ENCODE results near the gene SIN3B. TPM values are rescaled to one million over a fixed set of nuclear protein-coding genes. Genes with fewer than 3 reads are reported as not detected.
"Not testable (repeated sequence)": the region's sequence is repeated elsewhere in the genome, so short reads cannot be mapped to it uniquely, and the experiment has no call there.

SIN3B gene
- polyA plus RNA-seq, 1 of the 3 experiments (the other 2 are of a cell fraction) = 29.7 TPM

- Histone ChIP-seq H3K4me1 (ENCODE audit: control insufficient read depth in 1 of 2, insufficient read depth in 2 of 2, low read depth in 1 of 2, low read length in 1 of 2) (no peaks in the 10 kb centered on the region), H3K9ac (no peak overlapping the region), H3K79me2 (ENCODE audit: insufficient read depth) (no peaks in the 10 kb centered on the region), H4K20me1 (ENCODE audit: insufficient read depth) (no peaks in the 10 kb centered on the region), H3K4me3 (ENCODE audit: low read depth in 2 of 2, low read length in 1 of 2) (no peak overlapping the region), H3K36me3 (replicated peaks in 1 of 2; ENCODE audit: control insufficient read depth in 1 of 2, insufficient read depth in 2 of 2, low read length in 1 of 2) (no peaks in the 10 kb centered on the region), H3K9me2 (no peaks in the 10 kb centered on the region), H3K27me3 (ENCODE audit: insufficient read depth) (no peaks in the 10 kb centered on the region), H2AFZ (ENCODE audit: low read depth) (no peak overlapping the region), H3K27ac (ENCODE audit: low read depth in 2 of 2, low read length in 1 of 2) (no peak overlapping the region), H3K4me2 (no peak overlapping the region), H3K9me3 (no peaks in the 10 kb centered on the region), H3F3A (replicated peaks; ENCODE audit: insufficient read depth) (no peaks in the 10 kb centered on the region)
- 4% methylated on average over 3 of the region's 3 CpGs for WGBS (ENCODE audit: low lambda C conversion rate)
- POLR2A ChIA-PET = no interaction called here
- no peak for DNase-seq
- TF ChIP-seq IRF3 (IDR thresholded peaks at IDR 0.05; ENCODE audit: low read depth, low read length) = no peak
- CTCF ChIA-PET = no interaction called here
Measured at GRCh38 chr19:16795731-16796130, 33.5 kb upstream of the SIN3B start.

- TF ChIP-seq POLR2AphosphoS5 (IDR thresholded peaks at IDR 0.05; ENCODE audit: low read depth, low read length) (no peak), MXI1 (IDR thresholded peaks at IDR 0.05; ENCODE audit: low read depth, low read length) (no peak), NFIC (IDR thresholded peaks at IDR 0.05; ENCODE audit: borderline replicate concordance) (no peak), GABPA (IDR thresholded peaks at IDR 0.05; ENCODE audit: low read depth) (no peak), ZBTB33 (IDR thresholded peaks at IDR 0.05; ENCODE audit: borderline replicate concordance, low read depth) (no peak), TCF12 (IDR thresholded peaks at IDR 0.05) (no peak), FOXM1 (IDR thresholded peaks at IDR 0.05; ENCODE audit: low read depth) (no peak), RFX5 (IDR thresholded peaks at IDR 0.05; ENCODE audit: low read length) (no peak), TEAD4 (IDR thresholded peaks at IDR 0.05; ENCODE audit: borderline replicate concordance, insufficient read depth) (no peak), EP300 (IDR thresholded peaks at IDR 0.05; ENCODE audit: borderline replicate concordance in 1 of 2, low read depth in 1 of 2, low read length in 1 of 2) (no peak), SIN3A (IDR thresholded peaks at IDR 0.05; ENCODE audit: borderline replicate concordance, low read depth, low read length) (no peak), SMC3 (IDR thresholded peaks at IDR 0.05; ENCODE audit: low read depth, low read length) (no peak), FOXJ3 (CRISPR knock-in tag; IDR thresholded peaks at IDR 0.05) (no peak), CHD2 (IDR thresholded peaks at IDR 0.05; ENCODE audit: low read length, partially characterized antibody) (no peak), MAX (IDR thresholded peaks at IDR 0.05; ENCODE audit: low read depth) (no peak), USF2 (IDR thresholded peaks at IDR 0.05; ENCODE audit: borderline replicate concordance, low read depth, low read length) (no peak), MEF2A (IDR thresholded peaks at IDR 0.05; ENCODE audit: borderline replicate concordance, low read depth) (no peak), EZH2phosphoT487 (IDR thresholded peaks at IDR 0.05; ENCODE audit: borderline replicate concordance, low read depth) (no peak), NRF1 (IDR thresholded peaks at IDR 0.05; ENCODE audit: low read depth, low read length) (no peak)
- Histone ChIP-seq H3K79me2 (ENCODE audit: insufficient read depth) (no peaks in the 10 kb centered on the region), H3K4me1 (ENCODE audit: control insufficient read depth in 1 of 2, insufficient read depth in 2 of 2, low read depth in 1 of 2, low read length in 1 of 2) (no peaks in the 10 kb centered on the region), H3K27ac (ENCODE audit: low read depth in 2 of 2, low read length in 1 of 2) (no peak overlapping the region), H4K20me1 (ENCODE audit: insufficient read depth) (no peaks in the 10 kb centered on the region), H3F3A (replicated peaks; ENCODE audit: insufficient read depth) (no peaks in the 10 kb centered on the region), H3K4me2 (no peak overlapping the region), H3K4me3 (ENCODE audit: low read depth in 2 of 2, low read length in 1 of 2) (no peak overlapping the region), H2AFZ (ENCODE audit: low read depth) (no peak overlapping the region), H3K36me3 (replicated peaks in 1 of 2; ENCODE audit: control insufficient read depth in 1 of 2, insufficient read depth in 2 of 2, low read length in 1 of 2) (no peaks in the 10 kb centered on the region), H3K9ac (no peak overlapping the region), H3K27me3 (ENCODE audit: insufficient read depth) (no peaks in the 10 kb centered on the region), H3K9me3 (no peaks in the 10 kb centered on the region), H3K9me2 (no peaks in the 10 kb centered on the region)
- no peak for DNase-seq
- 36% methylated on average over 3 of the region's 3 CpGs for WGBS (ENCODE audit: low lambda C conversion rate)
- ChIA-PET POLR2A (no interaction called here), CTCF (interaction anchor here (0.6 kb wide), 1 partner anchor 30 kb away, joined by 3 read pairs; no protein-coding TSS in a partner anchor)
Measured at GRCh38 chr19:16797876-16798275, 31.3 kb upstream of the SIN3B start.

- H4K20me1 ChIP-seq (ENCODE audit: insufficient read depth); H3K9me3 ChIP-seq; H3F3A ChIP-seq (replicated peaks; ENCODE audit: insufficient read depth); H3K36me3 ChIP-seq (replicated peaks in 1 of 2; ENCODE audit: control insufficient read depth in 1 of 2, insufficient read depth in 2 of 2, low read length in 1 of 2); DNase-seq; H3K27me3 ChIP-seq (ENCODE audit: insufficient read depth); H3K4me3 ChIP-seq (ENCODE audit: low read depth in 2 of 2, low read length in 1 of 2); POLR2A ChIA-PET; H3K9me2 ChIP-seq; H3K9ac ChIP-seq; H3K4me1 ChIP-seq (ENCODE audit: control insufficient read depth in 1 of 2, insufficient read depth in 2 of 2, low read depth in 1 of 2, low read length in 1 of 2); H2AFZ ChIP-seq (ENCODE audit: low read depth); H3K27ac ChIP-seq (ENCODE audit: low read depth in 2 of 2, low read length in 1 of 2); H3K4me2 ChIP-seq; H3K79me2 ChIP-seq (ENCODE audit: insufficient read depth): not testable (repeated sequence)
- WGBS (ENCODE audit: low lambda C conversion rate) = 8% methylated on average over 5 of the region's 6 CpGs
- CTCF ChIA-PET = interaction anchor here (0.6 kb wide), 1 partner anchor 31 kb away, joined by 3 read pairs; no protein-coding TSS in a partner anchor
Measured at GRCh38 chr19:16798326-16798725, 30.9 kb upstream of the SIN3B start.

Measured in SK-N-SH (cell line).